ENCODE results near the gene RAMP2.

- TF ChIP-seq CTCF (conservative IDR thresholded peaks at IDR 0.05; ENCODE audit: low read depth in 2 of 2) (no peak), ZNF114 (CRISPR knock-in tag; IDR thresholded peaks at IDR 0.05) (no peak), POLR2AphosphoS5 (IDR thresholded peaks at IDR 0.05; ENCODE audit: low read depth) (peak; percentile 37; the same call in 1 of the 2 replicates), EZH2 (IDR thresholded peaks at IDR 0.05; ENCODE audit: low read depth, unreplicated experiment) (no peak), CREB1 (CRISPR knock-in tag; IDR thresholded peaks at IDR 0.05; ENCODE audit: low read depth) (no peak), REST (IDR thresholded peaks at IDR 0.05; ENCODE audit: unreplicated experiment) (no peak), EZH2phosphoT487 (IDR thresholded peaks at IDR 0.05; ENCODE audit: unreplicated experiment) (no peak)
Observed at GRCh38 chr17:42779936-42780850, 19.2 kb downstream of the RAMP2 start, which contains the start of gene WNK4.
